Mesenchymal stem cell (in vitro differentiated cells and primary cell): ENCODE results near the gene IFNAR1.
A peak's percentile ranks its signal among the peaks of the same experiment; 100 is the strongest.

Experiments used
- DNase-seq: peaks from one replicate; pipeline ENCODE4 v3.0.0-alpha.2; 2013
- H2AFZ ChIP-seq: one replicate; pipeline ENCODE4 v1.6.1; 2013; ENCODE audit warnings: low read depth, mild to moderate bottlenecking, control low read depth, inconsistent platforms, low read length, moderate library complexity
- H2AK5ac ChIP-seq: 2 replicates; pipeline ENCODE4 v1.6.1; 2013; ENCODE audit warnings: low read length, moderate library complexity, mild to moderate bottlenecking, inconsistent platforms; ENCODE audit not compliant: severe bottlenecking
- H2BK120ac ChIP-seq: one replicate; pipeline ENCODE4 v1.6.1; 2013; ENCODE audit warnings: low read depth, mild to moderate bottlenecking, inconsistent platforms, low read length, moderate library complexity
- H2BK12ac ChIP-seq, 2 experiments: one replicate each; pipeline ENCODE4 v1.6.1; 2013; ENCODE audit warnings: inconsistent platforms in 2 of 2, low read length in 2 of 2, mild to moderate bottlenecking in 2 of 2, moderate library complexity in 2 of 2, control low read depth in 1 of 2
- H2BK15ac ChIP-seq: one replicate; pipeline ENCODE4 v1.6.1; 2013; ENCODE audit warnings: mild to moderate bottlenecking, low read depth, inconsistent platforms; ENCODE audit not compliant: poor library complexity, severe bottlenecking
- H2BK5ac ChIP-seq: 2 replicates; pipeline ENCODE4 v1.6.1; 2013; ENCODE audit warnings: low read depth, mild to moderate bottlenecking, low read length, control low read depth, inconsistent platforms; ENCODE audit not compliant: poor library complexity, severe bottlenecking
- H3K14ac ChIP-seq, 2 experiments: one replicate each; pipeline ENCODE4 v1.6.1; 2013; ENCODE audit warnings: inconsistent platforms in 2 of 2, low read length in 2 of 2, control low read depth in 1 of 2, mild to moderate bottlenecking in 1 of 2, moderate library complexity in 1 of 2
- H3K18ac ChIP-seq, 2 experiments: one replicate each; pipeline ENCODE4 v1.6.1; 2013; ENCODE audit warnings: inconsistent platforms in 2 of 2, low read length in 2 of 2, control low read depth in 1 of 2, low read depth in 1 of 2, mild to moderate bottlenecking in 1 of 2
- H3K23ac ChIP-seq, 2 experiments: one replicate each; pipeline ENCODE4 v1.6.1; 2013; ENCODE audit warnings: inconsistent platforms in 2 of 2, low read length in 2 of 2, mild to moderate bottlenecking in 2 of 2, moderate library complexity in 2 of 2, control low read depth in 1 of 2
- H3K27ac ChIP-seq: 2 replicates; pipeline ENCODE4 v1.5.1; 2013; ENCODE audit warnings: mild to moderate bottlenecking, moderate library complexity, low read length, control low read depth, inconsistent platforms; ENCODE audit not compliant: poor library complexity, severe bottlenecking
- H3K27me3 ChIP-seq, 2 experiments: 2 replicates each; pipeline versions ENCODE4 v1.6.1 to v1.7.0; 2013; ENCODE audit warnings: low read length in 2 of 2, mild to moderate bottlenecking in 2 of 2, moderate library complexity in 2 of 2, control low read depth in 1 of 2, inconsistent platforms in 1 of 2; ENCODE audit not compliant: control insufficient read depth in 1 of 2, insufficient read depth in 1 of 2
- H3K36me3 ChIP-seq, 2 experiments: 2 replicates each; pipeline versions ENCODE4 v1.6.1 to v1.7.0; 2013; ENCODE audit warnings: low read length in 2 of 2, control low read depth in 1 of 2, inconsistent platforms in 1 of 2, low read depth in 1 of 2, mild to moderate bottlenecking in 1 of 2; ENCODE audit not compliant: insufficient read depth in 2 of 2, control insufficient read depth in 1 of 2
- H3K4ac ChIP-seq, 2 experiments: one replicate each; pipeline ENCODE4 v1.6.1; 2013; ENCODE audit warnings: inconsistent platforms in 2 of 2, low read length in 2 of 2, mild to moderate bottlenecking in 2 of 2, moderate library complexity in 2 of 2, control low read depth in 1 of 2, low read depth in 1 of 2
- H3K4me1 ChIP-seq: 2 replicates; pipeline ENCODE4 v1.6.1; 2013; ENCODE audit warnings: low read depth, low read length, control low read depth; ENCODE audit not compliant: control insufficient read depth, insufficient read depth
- H3K4me2 ChIP-seq: 2 replicates; pipeline ENCODE4 v1.6.1; 2013; ENCODE audit warnings: low read length, mild to moderate bottlenecking, inconsistent platforms; ENCODE audit not compliant: poor library complexity, severe bottlenecking
- H3K4me3 ChIP-seq, 2 experiments: 2 replicates each; pipeline versions ENCODE4 v1.5.1 to v1.7.0; 2013; ENCODE audit warnings: low read length in 2 of 2, mild to moderate bottlenecking in 2 of 2, control low read depth in 1 of 2, low read depth in 1 of 2; ENCODE audit not compliant: insufficient read depth in 1 of 2
- H3K79me1 ChIP-seq: replicated peaks from 2 replicates; pipeline ENCODE4 v1.6.1; 2013; ENCODE audit warnings: mild to moderate bottlenecking, control low read depth, low read length, inconsistent platforms; ENCODE audit not compliant: poor library complexity, severe bottlenecking
- H3K9ac ChIP-seq: 2 replicates; pipeline ENCODE4 v1.7.0; 2013; ENCODE audit warnings: mild to moderate bottlenecking, low read length, moderate library complexity
- H3K9me3 ChIP-seq: 2 replicates; pipeline ENCODE4 v1.7.0; 2013; ENCODE audit warnings: mild to moderate bottlenecking, low read length; ENCODE audit not compliant: control insufficient read depth
- H4K8ac ChIP-seq: one replicate; pipeline ENCODE4 v1.6.1; 2013; ENCODE audit warnings: inconsistent platforms, mild to moderate bottlenecking, low read length, moderate library complexity
- H4K91ac ChIP-seq: one replicate; pipeline ENCODE4 v1.6.1; 2013; ENCODE audit warnings: mild to moderate bottlenecking, low read length, inconsistent platforms
- WGBS: methylation state at CpG from one replicate; pipeline ENCODE4 v1.1.7; 2013; ENCODE audit warnings: mixed read lengths; 5-methylcytosine and 5-hydroxymethylcytosine counted together

IFNAR1 gene

GRCh38 chr21:33355355-33355754 is 30.6 kb downstream of the IFNAR1 start:
- Histone ChIP-seq H4K8ac (no peak overlapping the region), H3K4me1 (peaks cover 3% of the 10 kb centered on the region), H3K27ac (no peak overlapping the region), H3K27me3 (no peaks in the 10 kb centered on the region), H4K91ac (no peak overlapping the region), H3K4ac (no peak overlapping the region), H3K36me3 (peaks cover 16 to 56% of the 10 kb centered on the region in 2 experiments), H2BK120ac (no peak overlapping the region), H2AK5ac (no peak overlapping the region), H3K79me1 (peaks cover 2% of the 10 kb centered on the region), H2BK5ac (no peak overlapping the region), H3K9me3 (no peaks in the 10 kb centered on the region), H3K4me3 (no peak overlapping the region), H3K9ac (peak overlapping the region; percentile 59), H3K23ac (no peak overlapping the region), H2BK12ac (no peak overlapping the region), H2AFZ (no peak overlapping the region), H3K14ac (no peak overlapping the region), H3K18ac (no peak overlapping the region), H3K4me2 (no peak overlapping the region), H2BK15ac (no peak overlapping the region)
- DNase-seq, result peak; percentile 29
- 96% methylated on average over 5 of the region's 6 CpGs for WGBS

- DNase-seq, result no peak
- no peak overlapping the region for H2AFZ ChIP-seq
Measured at GRCh38 chr21:33355996-33356395, 31.2 kb downstream of the IFNAR1 start.

DNA sequence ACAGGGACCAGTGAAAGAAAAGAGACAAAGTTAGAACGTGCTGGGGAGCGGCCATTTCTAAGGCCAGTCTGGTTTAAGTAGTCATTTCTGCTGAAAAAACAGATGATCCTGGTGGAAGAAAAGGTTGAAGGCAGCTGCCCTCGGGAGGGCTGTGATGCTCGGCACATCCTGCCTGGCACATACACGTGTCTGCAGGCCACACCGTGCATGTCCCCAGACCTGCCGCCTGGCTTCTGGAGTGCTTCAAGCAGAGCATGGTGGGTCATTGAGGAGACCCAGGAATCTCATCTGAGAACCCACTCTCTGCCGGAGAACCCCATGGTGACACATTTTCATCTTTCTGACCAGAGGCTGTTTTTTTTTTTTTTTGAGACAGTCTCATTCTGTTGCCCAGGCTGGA is 32.4 kb downstream of the IFNAR1 start:
- no peak overlapping the region for H3K4me2 ChIP-seq
- no peak for DNase-seq
- no peak overlapping the region for H3K4me3 ChIP-seq
- no peak overlapping the region for H3K23ac ChIP-seq
- no peak overlapping the region for H3K4ac ChIP-seq
- H3K27me3 ChIP-seq, result no peaks in the 10 kb centered on the region
- H4K8ac ChIP-seq, result no peak overlapping the region
- no peak overlapping the region for H2BK120ac ChIP-seq
- H3K9ac ChIP-seq, result no peak overlapping the region
- H3K79me1 ChIP-seq, result no peaks in the 10 kb centered on the region
- no peak overlapping the region for H2AK5ac ChIP-seq
- H2BK15ac ChIP-seq, result no peak overlapping the region
- WGBS, result 95% methylated on average over 8 of the region's 8 CpGs
- no peaks in the 10 kb centered on the region for H3K9me3 ChIP-seq
- H3K4me1 ChIP-seq, result peaks cover 8% of the 10 kb centered on the region
- H3K14ac ChIP-seq, result no peak overlapping the region
- H4K91ac ChIP-seq, result no peak overlapping the region
- H3K18ac ChIP-seq, result no peak overlapping the region
- peaks cover 13 to 41% of the 10 kb centered on the region in 2 experiments for H3K36me3 ChIP-seq
- no peak overlapping the region for H2AFZ ChIP-seq
- H2BK12ac ChIP-seq, result no peak overlapping the region
- no peak overlapping the region for H2BK5ac ChIP-seq
- no peak overlapping the region for H3K27ac ChIP-seq

More at GRCh38 chr21:33355996-33356395, 31.2 kb downstream of the IFNAR1 start:
- no peak overlapping the region for H2AK5ac ChIP-seq
- H3K79me1 ChIP-seq, result peaks cover 2% of the 10 kb centered on the region
- H3K4me3 ChIP-seq, result no peak overlapping the region
- H3K4me2 ChIP-seq, result no peak overlapping the region
- H2BK15ac ChIP-seq, result no peak overlapping the region
- H3K18ac ChIP-seq, result no peak overlapping the region
- H3K4ac ChIP-seq, result no peak overlapping the region
- WGBS, result 94% methylated on average over 11 of the region's 11 CpGs
- no peak overlapping the region for H2BK120ac ChIP-seq
- H3K27me3 ChIP-seq, result no peaks in the 10 kb centered on the region
- H4K91ac ChIP-seq, result no peak overlapping the region
- H3K4me1 ChIP-seq, result peaks cover 4% of the 10 kb centered on the region
- no peak overlapping the region for H3K14ac ChIP-seq
- peaks cover 16 to 50% of the 10 kb centered on the region in 2 experiments for H3K36me3 ChIP-seq
- H3K27ac ChIP-seq, result no peak overlapping the region
- H2BK12ac ChIP-seq, result no peak overlapping the region
- no peak overlapping the region for H3K9ac ChIP-seq
- H2BK5ac ChIP-seq, result no peak overlapping the region
- no peak overlapping the region for H3K23ac ChIP-seq
- no peaks in the 10 kb centered on the region for H3K9me3 ChIP-seq
- H4K8ac ChIP-seq, result no peak overlapping the region

- 95% methylated on average over 4 of the region's 4 CpGs for WGBS
- no peak overlapping the region for H3K4ac ChIP-seq
- no peak overlapping the region for H2AFZ ChIP-seq
- no peaks in the 10 kb centered on the region for H3K79me1 ChIP-seq
- H4K8ac ChIP-seq, result no peak overlapping the region
- no peak overlapping the region for H3K23ac ChIP-seq
- H3K9me3 ChIP-seq, result no peaks in the 10 kb centered on the region
- no peaks in the 10 kb centered on the region for H3K27me3 ChIP-seq
- H4K91ac ChIP-seq, result no peak overlapping the region
- no peak overlapping the region for H3K4me2 ChIP-seq
- no peak overlapping the region for H3K4me3 ChIP-seq
- peaks cover 13 to 27% of the 10 kb centered on the region in 2 experiments for H3K36me3 ChIP-seq
- no peak overlapping the region for H2BK5ac ChIP-seq
- no peak overlapping the region for H2BK120ac ChIP-seq
- DNase-seq, result no peak
- H3K4me1 ChIP-seq, result peaks cover 8% of the 10 kb centered on the region
- no peak overlapping the region for H3K14ac ChIP-seq
- H3K27ac ChIP-seq, result no peak overlapping the region
- no peak overlapping the region for H2BK12ac ChIP-seq
- H2AK5ac ChIP-seq, result peak overlapping the region; percentile 26
- no peak overlapping the region for H3K18ac ChIP-seq
- no peak overlapping the region for H2BK15ac ChIP-seq
- H3K9ac ChIP-seq, result peak overlapping the region; percentile 61
Measured at GRCh38 chr21:33359446-33359845, 34.7 kb downstream of the IFNAR1 start.
